ENCODE results near the gene ANKRD33B.

DNA sequence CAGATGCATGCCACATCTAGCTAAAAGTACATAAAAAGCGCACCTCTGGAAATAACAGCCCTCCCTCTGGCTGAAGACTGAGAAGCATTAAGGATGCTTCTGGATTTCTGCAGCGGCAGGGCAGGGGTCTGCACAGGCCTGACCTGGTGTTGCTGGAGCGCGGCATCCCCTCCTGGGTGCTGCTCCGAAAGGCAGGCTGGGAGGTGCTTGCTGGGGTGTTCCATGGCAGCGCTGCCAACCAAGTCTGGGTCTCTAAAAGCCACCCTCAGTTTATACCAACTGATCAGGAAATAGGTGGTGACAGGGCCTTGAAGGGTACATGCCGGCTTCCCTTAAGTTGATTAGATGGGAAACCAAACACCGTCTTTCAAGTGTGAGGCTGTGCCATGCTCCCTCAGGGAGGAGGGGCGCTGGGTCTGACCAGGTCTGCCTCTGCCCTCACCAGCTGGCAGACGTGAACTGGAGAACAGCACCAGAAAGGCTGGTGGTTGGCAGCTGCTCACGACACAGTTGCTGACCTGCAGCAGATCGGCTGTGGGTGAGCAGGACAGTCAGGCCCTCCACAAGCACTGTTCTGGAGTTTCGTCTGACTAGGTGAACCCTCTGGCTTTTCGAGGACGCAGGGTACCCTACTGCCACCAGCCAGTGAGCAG, 115.6 kb downstream of the ANKRD33B start:
- TF ChIP-seq POLR2A (IDR thresholded peaks at IDR 0.05; ENCODE audit: low read depth, low read length) (no peak), POLR2AphosphoS5 (IDR thresholded peaks at IDR 0.05; ENCODE audit: low read depth, low read length) (no peak), TAF1 (IDR thresholded peaks at IDR 0.05; ENCODE audit: borderline replicate concordance, low read depth, low read length) (no peak)
